ENCODE measurements around the gene ARHGAP33. TPM values are rescaled to one million over a fixed set of nuclear protein-coding genes. Genes with fewer than 3 reads are reported as not detected.

ARHGAP33 gene
- total RNA-seq, 1 experiment from 2014 or later, result 19.5 TPM

- Histone ChIP-seq H2BK20ac (ENCODE audit: low read depth, low read length, poor library complexity, severe bottlenecking) (no peak overlapping the region), H3K23ac (ENCODE audit: insufficient read length, low read depth, low read length) (no peak overlapping the region), H3K4me2 (ENCODE audit: insufficient read depth, insufficient read length, low read length) (no peak overlapping the region), H4K91ac (ENCODE audit: insufficient read length, low read depth, low read length) (no peak overlapping the region), H3K27me3 (ENCODE audit: insufficient read depth, low read length) (no peaks in the 10 kb centered on the region), H2AK5ac (ENCODE audit: insufficient read length, low read length) (no peak overlapping the region), H2BK5ac (ENCODE audit: insufficient read length, low read length) (no peak overlapping the region), H2AFZ (ENCODE audit: low read length) (no peak overlapping the region), H3K79me1 (ENCODE audit: insufficient read depth, low read depth, low read length, poor library complexity, severe bottlenecking) (no peaks in the 10 kb centered on the region), H3K9ac (ENCODE audit: extremely low read depth, insufficient read length, low read length) (no peak overlapping the region), H2BK120ac (ENCODE audit: low read depth, low read length, poor library complexity, severe bottlenecking) (no peak overlapping the region), H3K27ac (ENCODE audit: insufficient read length, low read depth, low read length) (no peak overlapping the region), H2BK12ac (ENCODE audit: insufficient read length, low read depth, low read length) (no peak overlapping the region), H3K4me1 (ENCODE audit: insufficient read depth, low read length) (no peaks in the 10 kb centered on the region), H3K79me2 (ENCODE audit: insufficient read depth, low read length) (no peaks in the 10 kb centered on the region), H3T11ph (ENCODE audit: low read length) (no peak overlapping the region), H4K5ac (ENCODE audit: insufficient read length, low read depth, low read length) (no peak overlapping the region), H4K20me1 (ENCODE audit: control insufficient read depth, insufficient read depth, insufficient read length) (peaks cover 3% of the 10 kb centered on the region), H3K4ac (ENCODE audit: low read depth, low read length) (no peak overlapping the region), H2BK15ac (ENCODE audit: low read depth, low read length) (no peak overlapping the region), H3K9me3 (ENCODE audit: control insufficient read depth, low read depth, low read length) (no peaks in the 10 kb centered on the region), H4K8ac (replicated peaks; ENCODE audit: insufficient read length, low read depth, low read length) (no peak overlapping the region), H3K14ac (ENCODE audit: insufficient read depth, low read length) (no peak overlapping the region; the same call in 1 of the 2 replicates), H3K23me2 (ENCODE audit: insufficient read length, low read depth, low read length, poor library complexity, severe bottlenecking) (peaks cover 7% of the 10 kb centered on the region), H3K56ac (ENCODE audit: insufficient read length, low read depth, low read length) (no peak overlapping the region), H3K18ac (ENCODE audit: insufficient read length, low read depth, low read length) (no peak overlapping the region)
- no peak overlapping the region for H3K27ac Mint-ChIP-seq
- H3K9me3 Mint-ChIP-seq, result no peaks in the 10 kb centered on the region
- peaks cover 10 to 19% of the 10 kb centered on the region in 2 experiments for H3K4me1 Mint-ChIP-seq
- no CpG with 5 or more reads among the region's 11 CpGs for WGBS (ENCODE audit: extremely low coverage, insufficient read length, low lambda C conversion rate)
- peaks cover 3% of the 10 kb centered on the region; the same call in 1 of the 2 replicates for H3K27me3 Mint-ChIP-seq (ENCODE audit: low read depth)
- H3K36me3 Mint-ChIP-seq (ENCODE audit: insufficient read depth in 1 of 3, low read depth in 3 of 3), result no peaks in the 10 kb centered on the region; a peak in 1 of 7 replicates
- H3K4me3 Mint-ChIP-seq, result no peak overlapping the region
- TF ChIP-seq CTCF (conservative IDR thresholded peaks at IDR 0.05), result no peak
- DNase-seq, result peak; percentile 20
These were observed 14.0 kb downstream of the ARHGAP33 start for GRCh38 chr19:35789195-35789977.

Data from H9 (cell line).